ENCODE data around the gene SYPL1.

DNA sequence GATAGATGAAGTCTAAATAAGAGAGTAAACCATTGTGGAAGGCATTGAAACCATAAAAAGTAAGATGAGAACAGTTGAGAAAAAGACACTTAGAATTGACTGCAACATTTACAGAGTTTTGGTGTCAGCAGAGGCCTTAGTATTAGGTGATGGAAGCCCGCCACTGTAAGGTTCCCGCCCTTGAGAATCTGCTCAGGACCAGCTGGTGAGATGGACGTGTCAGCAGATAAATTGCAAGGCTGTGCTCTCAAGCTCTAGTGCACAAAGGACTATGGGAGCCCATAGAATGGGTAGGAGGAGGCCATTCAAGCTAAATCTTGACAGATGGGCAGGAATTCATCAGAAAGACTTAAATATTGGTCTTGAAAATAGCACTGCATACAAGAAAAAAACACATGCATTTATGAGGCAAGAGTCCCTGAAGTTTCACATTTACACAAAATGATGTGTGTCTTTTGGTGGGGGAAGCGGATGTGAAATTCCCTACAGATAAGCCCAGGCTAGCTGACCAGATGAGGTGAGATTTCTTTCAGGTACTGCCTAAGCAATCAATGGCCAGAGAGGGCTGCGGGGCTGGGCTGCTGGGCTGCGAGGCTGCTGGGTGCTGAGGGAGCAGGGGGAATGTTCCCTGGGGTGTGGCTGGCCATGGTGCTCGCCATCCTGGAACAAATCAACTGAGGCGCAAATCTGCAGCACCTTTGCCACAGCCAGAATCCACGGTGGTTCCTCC, 42.5 kb downstream of the SYPL1 start:
- TF ChIP-seq, protein P1, sequence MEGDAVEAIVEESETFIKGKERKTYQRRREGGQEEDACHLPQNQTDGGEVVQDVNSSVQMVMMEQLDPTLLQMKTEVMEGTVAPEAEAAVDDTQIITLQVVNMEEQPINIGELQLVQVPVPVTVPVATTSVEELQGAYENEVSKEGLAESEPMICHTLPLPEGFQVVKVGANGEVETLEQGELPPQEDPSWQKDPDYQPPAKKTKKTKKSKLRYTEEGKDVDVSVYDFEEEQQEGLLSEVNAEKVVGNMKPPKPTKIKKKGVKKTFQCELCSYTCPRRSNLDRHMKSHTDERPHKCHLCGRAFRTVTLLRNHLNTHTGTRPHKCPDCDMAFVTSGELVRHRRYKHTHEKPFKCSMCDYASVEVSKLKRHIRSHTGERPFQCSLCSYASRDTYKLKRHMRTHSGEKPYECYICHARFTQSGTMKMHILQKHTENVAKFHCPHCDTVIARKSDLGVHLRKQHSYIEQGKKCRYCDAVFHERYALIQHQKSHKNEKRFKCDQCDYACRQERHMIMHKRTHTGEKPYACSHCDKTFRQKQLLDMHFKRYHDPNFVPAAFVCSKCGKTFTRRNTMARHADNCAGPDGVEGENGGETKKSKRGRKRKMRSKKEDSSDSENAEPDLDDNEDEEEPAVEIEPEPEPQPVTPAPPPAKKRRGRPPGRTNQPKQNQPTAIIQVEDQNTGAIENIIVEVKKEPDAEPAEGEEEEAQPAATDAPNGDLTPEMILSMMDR (IDR thresholded peaks at IDR 0.05; ENCODE audit: low read depth, low read length, poor library complexity, severe bottlenecking): no peak
- no peak for TF ChIP-seq EZH2phosphoT487 (IDR thresholded peaks at IDR 0.05; ENCODE audit: borderline replicate concordance, low read length)

Data from DOHH2 (cell line).